Jurkat, Clone E6-1 (cell line): Measurements from ENCODE around the gene ANKRD44.
"Not testable (repeated sequence)": the region's sequence is repeated elsewhere in the genome, so short reads cannot be mapped to it uniquely, and the experiment has no call there.

Experiments used
- DNase-seq: peaks from one replicate; pipeline ENCODE4 v3.0.0-alpha.2; 2011; ENCODE audit warnings: low read depth, low spot score
- H3K4me3 ChIP-seq: 2 replicates; pipeline ENCODE4 v1.5.1; 2011; ENCODE audit warnings: mild to moderate bottlenecking, low read length, control low read depth, moderate library complexity

ANKRD44 gene

DNA sequence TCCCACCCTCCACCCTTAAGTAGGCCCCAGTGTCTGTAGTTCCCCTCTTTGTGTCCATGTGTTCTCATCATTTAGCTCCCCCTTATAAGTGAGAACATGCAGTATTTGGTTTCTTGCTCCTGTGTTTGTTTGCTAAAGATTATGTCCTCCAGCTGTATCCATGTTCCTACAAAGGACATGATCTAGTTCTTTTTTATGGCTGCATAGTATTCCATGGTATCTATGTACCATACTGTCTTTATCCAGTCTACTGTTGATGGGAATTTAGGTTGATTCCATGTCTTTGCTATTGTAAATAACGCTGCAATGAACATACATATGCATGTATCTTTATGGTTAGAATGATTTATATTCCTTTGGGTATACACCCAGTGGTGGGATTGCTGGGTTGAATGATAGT is 233.9 kb downstream of the ANKRD44 start:
- no peak overlapping the region for H3K4me3 ChIP-seq
- DNase-seq = no peak

DNA sequence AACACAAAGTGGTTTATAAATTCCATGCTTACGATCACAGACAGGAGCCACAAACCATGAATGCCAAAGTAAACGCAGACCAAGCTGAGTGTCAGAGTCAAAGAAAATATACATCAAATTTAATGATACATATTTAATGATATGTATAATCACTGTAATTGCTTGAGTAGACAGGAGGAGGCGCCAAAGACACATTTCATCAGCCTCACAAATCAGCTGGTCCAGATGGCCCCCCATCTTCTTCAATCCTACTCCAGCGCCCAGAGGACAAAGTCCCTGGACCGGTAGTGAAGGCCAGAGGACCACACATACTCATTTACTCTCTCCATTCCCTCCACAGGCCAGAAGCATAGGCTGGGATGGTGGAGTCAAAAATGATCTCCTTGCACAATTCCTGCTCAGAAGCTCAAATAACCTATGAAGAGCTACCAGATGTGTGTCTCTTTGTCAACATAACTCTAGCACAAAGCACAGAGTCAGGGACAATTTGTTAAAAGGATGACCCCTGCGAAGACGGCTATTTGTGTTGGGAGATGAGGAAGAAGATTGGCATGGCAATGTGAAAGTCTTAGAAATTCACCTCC is 234.7 kb downstream of the ANKRD44 start:
- DNase-seq = no peak
- no peak overlapping the region for H3K4me3 ChIP-seq

DNA sequence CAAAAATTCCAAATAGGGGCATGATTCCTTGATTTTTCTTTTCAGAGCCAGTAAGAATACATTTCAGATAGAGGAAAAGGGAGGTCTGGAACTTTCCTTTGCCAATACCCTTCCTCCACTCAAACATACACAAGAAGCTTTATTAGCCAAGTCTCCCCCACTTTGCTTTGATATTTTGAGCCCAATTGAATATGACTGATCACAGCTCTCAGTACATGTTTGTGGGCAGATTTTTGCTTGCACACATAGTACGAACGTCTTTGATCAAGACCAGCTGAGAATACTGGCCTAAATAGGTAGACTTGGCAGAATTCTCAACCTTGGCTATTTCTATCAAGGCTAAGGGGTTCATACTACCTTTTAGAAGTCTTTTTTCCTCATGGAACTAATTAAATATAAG is 235.3 kb downstream of the ANKRD44 start:
- DNase-seq = no peak
- no peak overlapping the region for H3K4me3 ChIP-seq

DNA sequence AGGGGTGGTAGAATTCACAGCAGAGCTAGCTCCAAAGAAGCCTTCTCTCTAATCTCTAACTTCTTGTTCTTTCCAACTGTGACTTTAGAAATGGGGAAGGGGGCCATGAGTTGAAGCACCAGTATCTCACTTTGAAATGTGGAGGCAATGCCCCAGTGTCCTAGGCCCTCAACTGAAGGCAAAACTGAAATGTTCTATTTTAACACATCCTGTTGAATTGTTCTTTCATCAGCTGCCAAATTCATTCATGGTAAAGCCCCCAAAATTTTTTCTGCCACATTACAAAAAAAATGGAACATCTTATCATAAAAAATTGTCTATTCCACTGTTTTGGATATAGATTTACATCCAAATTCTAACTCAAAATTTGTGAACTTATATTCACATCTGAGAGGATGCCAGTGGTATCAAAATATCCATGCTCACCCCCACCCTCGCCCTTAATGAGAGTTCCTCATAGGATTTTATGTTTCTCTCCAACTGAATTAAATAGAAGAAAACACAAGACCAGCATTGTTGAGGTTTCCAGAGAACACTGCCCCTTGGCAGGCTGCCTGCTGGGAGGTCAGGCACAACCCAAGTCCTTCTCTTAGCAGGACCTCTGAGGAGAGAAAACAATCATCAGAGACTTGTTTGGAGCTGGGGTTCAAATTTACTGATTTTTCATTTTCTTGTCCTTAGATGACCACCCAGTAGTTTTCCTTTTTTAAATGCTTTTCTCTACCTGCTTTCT is 236.7 kb downstream of the ANKRD44 start:
- no peak overlapping the region for H3K4me3 ChIP-seq
- DNase-seq = peak; percentile 32

DNA sequence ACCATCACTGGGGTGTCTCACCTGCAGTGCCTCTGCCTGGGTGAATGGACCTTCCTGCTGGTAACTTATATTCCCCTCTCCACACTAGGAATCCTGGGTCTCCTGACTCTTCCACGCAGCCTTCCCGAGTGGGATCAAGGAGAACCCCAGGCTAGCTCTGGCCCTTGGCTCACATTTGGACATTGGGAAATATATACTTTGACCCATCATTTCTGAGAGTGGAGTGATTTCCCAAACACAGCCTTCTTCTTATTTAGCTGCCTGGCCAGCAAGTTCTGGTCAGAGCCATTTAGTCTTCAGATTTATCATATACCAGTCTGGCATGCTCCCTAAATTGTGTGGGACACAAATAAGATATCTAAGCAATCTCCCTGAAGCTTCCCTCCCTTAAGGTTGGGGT is 237.3 kb downstream of the ANKRD44 start:
- no peak overlapping the region for H3K4me3 ChIP-seq
- DNase-seq = no peak

DNA sequence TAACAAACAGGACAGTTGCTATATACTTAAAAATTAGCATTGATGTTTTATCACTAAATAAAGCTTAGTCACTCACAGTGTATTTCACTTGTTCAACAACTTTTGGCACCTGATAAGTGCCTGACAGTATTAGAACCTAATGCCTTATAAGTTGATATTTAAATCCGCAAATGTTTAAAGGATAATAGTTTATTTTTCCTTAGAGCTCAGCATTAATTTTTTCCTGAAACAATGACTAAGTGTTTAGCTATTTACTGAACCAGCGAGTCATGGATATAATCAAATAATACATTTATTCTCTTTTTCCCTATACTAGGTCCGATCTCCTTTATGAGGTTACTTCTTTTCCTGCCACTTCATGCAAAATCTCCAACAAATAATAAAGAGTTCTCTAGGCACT is 238.0 kb downstream of the ANKRD44 start:
- DNase-seq = no peak

DNA sequence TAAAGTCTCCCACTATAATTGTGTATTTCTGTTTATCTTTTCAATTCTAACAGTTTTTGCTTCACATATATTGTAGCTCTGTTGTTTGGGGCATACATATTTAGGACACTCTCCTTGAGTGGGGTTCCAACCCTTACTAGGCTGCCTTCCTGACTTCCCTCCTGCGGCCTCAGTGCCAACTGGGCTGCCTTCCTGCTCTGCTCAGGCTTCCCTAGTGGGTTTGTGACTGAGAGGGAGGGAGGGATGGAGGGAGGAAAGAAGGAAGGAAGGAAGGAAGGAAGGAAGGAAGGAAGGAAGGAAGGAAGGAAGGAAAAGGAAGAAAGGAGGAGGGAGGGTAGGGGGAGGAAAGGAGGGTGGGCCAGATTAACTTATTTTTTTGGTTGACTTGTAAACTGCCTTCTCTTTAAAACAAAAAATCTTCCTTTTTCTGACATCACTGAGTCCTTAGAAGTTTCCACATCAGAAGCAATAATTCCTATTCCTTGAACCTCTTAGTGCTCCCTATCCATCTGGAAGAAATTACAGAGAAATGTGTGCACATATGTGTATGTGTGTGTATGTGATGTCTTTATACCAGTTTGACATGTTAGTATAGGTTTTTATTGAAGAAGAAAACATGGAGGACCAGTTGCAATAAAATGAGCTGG is 238.7 kb downstream of the ANKRD44 start:
- no peak overlapping the region for H3K4me3 ChIP-seq
- no peak for DNase-seq

More for the DNA sequence above, 238.0 kb downstream of the ANKRD44 start:
- no peak overlapping the region for H3K4me3 ChIP-seq

DNA sequence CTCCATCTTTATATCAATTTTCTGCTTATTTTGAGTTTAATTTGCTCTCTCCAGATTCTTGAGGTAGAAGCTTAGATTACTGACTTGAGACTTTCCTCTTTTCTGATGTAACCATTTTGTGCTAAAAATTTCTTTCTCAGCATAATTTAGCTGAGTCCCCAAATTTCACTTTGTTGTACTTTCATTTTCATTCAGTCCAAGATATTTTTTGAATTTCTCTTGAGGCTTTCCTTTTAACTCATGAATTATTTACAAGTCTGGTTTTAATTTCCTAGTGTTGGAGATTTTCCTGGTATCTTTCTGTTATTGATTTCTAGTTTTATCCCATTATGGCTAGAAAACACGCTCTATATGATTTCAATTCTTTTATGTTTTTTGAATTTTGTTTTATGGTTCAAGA is 239.4 kb downstream of the ANKRD44 start:
- no peak for DNase-seq
- H3K4me3 ChIP-seq = no peak overlapping the region

DNA sequence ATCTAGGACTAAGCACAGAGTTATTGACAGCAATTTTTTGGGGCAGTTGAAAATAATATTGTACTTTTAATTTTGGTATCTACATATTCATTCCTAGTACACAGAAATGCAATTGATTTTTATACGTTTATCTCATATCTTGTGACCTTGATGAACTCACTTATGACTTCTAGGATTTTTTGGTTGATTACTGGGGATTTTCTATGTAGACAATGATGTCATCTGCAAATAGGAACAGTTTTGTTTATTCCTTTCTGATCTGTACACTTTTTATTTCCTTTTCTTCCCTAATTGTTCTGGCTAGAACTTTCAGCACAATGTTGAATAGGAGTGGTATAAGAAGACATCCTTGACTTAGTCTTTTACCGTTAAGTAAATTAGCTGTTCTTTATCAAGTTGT is 240.6 kb downstream of the ANKRD44 start:
- DNase-seq = no peak

DNA sequence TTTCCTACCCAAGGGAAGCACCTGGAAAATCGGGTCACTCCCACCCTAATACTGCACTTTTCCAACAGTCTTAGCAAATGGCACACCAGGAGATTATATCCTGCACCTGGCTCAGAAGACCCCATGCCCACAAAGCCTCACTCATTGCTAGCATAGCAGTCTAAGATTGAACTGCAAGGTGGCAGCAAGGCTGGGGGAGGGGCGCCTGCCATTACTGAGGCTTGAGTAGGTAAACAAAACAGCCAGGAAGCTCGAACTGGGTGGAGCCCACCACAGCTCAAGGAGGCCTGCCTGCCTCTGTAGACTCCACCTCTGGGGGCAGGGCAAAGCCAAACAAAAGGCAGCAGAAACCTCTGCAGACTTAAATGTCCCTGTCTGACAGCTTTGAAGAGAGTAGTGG is 248.0 kb downstream of the ANKRD44 start:
- DNase-seq = peak; percentile 48
- H3K4me3 ChIP-seq = not testable (repeated sequence)

More for the DNA sequence above, 240.6 kb downstream of the ANKRD44 start:
- no peak overlapping the region for H3K4me3 ChIP-seq

DNA sequence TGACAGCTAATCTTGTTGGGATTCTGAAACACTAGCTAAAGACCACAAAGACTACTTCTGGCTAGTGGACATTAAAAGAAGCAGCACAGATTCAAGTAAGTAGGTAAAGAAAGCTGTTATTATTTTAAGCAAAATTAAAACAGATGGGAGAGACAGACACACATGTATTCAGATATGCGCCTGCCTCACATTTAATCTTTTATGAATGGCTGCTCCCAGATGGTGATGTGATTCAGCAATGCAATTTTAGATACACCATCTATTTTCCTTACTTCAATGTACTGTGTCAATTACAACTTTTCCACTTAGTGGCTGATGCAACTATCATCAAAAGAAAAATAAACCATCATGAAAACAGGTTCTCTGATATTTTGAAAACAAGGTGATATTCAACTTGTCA is 251.1 kb downstream of the ANKRD44 start:
- DNase-seq = no peak
- no peak overlapping the region for H3K4me3 ChIP-seq

DNA sequence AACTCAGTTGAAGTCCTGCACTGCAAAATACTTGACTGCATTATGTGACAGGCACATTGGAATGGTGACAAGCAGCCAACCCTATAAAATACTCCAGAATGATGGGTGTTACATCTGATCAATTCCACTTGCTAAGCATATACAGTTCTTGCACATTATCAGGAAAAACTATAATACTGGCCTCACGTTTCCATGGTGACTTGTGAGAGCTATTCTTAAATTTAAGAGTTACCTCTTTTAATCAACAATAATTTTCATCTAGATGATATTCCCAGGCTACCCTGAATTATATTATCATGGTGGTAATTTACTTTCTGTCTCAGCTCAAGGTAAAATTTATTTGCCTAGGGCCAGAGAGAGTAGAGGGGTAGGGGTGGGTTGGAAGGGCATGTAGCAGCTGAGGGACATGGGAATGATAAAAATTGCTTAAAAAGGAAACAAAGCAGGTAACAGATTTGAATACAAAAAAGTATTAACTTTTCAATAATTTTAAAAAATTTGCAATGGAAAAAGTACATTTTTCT is 251.7 kb downstream of the ANKRD44 start:
- no peak overlapping the region for H3K4me3 ChIP-seq
- no peak for DNase-seq

DNA sequence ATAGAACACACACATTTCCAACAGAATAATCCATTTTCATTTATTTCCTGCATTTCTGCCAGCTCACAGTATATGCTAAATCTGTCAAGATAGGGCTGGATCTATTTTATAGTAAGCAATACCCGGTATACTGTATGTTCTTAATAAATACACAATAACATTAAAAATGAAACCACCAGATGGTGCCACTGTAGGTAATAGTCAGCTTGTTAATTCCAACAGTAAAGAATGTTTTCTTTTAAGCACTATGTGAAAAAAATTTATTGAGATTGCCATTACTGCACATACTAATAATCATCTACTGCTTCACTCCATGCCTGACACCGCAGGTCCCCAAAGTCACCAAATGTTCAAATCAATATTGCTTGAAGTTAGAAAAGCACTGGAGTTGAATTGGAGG is 252.6 kb downstream of the ANKRD44 start:
- no peak for DNase-seq
- no peak overlapping the region for H3K4me3 ChIP-seq

DNA sequence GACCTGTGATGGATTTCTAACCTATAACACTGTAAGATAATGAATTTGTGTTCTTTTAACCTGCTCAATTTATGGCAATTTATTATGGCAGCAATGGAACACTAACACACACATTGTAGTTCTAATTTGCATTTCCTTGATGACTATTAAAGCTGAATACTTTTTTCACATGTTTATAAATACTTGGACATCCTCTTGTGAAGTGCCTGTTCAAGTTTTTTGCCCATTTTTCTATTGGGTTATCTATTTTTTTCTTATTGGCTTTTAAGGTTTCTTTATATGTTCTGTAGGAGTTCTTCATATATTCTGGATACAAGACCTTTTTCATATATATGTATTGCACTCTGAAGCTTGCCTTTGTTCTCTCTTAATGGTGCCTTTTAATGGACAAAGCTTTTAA is 255.5 kb downstream of the ANKRD44 start:
- H3K4me3 ChIP-seq = no peak overlapping the region

DNA sequence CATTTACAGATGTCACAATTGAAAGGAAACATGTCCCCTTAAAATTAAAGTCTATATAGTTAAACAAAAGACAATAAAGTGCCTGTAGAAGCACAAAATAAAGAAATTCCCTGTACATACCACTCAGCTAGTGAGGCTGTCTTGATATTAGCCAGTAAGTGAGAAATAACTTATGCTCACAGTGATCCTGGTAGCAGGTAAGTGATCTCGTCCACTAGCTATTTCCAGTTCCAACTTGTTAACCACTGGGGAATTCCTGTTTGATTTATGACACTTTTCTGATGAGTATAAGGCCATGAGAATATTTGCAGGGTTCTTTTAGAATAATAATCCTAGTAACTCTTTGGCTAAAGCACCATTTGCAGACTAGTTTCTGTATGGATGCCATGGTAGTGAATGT is 256.1 kb downstream of the ANKRD44 start:
- H3K4me3 ChIP-seq = no peak overlapping the region
- no peak for DNase-seq

More for the DNA sequence above, 255.5 kb downstream of the ANKRD44 start:
- no peak for DNase-seq

DNA sequence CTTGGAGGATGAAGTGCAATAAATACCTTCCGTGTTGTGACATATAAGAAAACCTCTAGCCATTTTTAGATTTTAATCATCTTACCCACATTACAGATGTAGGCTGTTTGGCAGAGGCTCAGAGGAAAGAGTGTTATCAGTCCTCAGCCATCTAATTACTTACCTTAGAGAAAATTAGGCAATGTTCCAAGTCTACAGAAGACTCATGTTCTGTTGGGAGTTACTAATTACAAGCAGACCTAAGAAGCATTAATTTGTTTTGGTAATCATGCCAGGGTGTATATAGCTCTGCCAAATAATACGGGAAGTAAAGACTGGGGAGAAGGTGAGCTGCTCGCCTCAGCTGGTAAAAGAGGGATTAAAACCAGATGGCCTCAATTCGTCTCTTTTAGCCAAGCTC is 258.2 kb downstream of the ANKRD44 start:
- DNase-seq = peak; percentile 85
- H3K4me3 ChIP-seq = no peak overlapping the region

DNA sequence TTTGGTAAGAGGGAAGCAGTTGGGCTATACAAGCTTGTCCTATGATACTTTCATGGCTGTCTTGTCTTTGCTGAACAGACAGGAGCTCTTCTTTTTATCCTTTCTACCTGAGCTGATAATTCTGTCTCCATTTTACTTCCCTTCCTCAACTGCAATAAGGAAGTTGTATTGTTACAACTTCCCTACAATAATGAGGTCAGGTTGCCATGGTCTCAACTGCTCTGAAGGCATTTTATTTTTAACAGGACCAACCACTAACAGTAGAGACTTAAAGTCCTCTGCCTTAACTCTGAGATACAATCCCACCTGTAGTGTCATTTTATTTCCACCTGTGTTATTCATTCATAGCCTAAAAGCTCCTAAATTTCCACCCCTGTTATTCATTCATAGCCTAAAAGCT is 265.5 kb downstream of the ANKRD44 start:
- H3K4me3 ChIP-seq = no peak overlapping the region
- no peak for DNase-seq

DNA sequence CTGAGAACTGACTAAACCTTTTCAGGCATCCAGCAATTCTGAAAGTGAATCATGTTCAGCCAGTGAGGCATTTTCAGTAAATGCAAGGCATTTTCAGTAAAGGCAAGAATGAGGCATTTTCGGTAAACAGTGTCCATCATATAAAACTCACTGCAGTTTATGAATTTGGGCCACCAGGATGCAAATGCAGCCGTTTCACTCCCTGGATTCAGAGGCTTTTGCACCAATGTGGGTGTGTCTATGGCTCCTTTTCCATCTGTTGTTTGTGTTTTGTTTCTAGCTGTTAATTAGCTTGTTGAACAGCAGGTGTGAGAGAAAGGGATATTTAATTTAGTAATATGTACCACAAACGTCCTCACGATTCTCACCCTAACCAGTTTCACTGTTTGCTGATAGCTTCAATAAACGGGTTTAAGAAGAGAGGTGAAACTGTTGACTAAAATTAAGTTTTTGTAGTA is 267.8 kb downstream of the ANKRD44 start:
- H3K4me3 ChIP-seq = no peak overlapping the region
- no peak for DNase-seq

DNA sequence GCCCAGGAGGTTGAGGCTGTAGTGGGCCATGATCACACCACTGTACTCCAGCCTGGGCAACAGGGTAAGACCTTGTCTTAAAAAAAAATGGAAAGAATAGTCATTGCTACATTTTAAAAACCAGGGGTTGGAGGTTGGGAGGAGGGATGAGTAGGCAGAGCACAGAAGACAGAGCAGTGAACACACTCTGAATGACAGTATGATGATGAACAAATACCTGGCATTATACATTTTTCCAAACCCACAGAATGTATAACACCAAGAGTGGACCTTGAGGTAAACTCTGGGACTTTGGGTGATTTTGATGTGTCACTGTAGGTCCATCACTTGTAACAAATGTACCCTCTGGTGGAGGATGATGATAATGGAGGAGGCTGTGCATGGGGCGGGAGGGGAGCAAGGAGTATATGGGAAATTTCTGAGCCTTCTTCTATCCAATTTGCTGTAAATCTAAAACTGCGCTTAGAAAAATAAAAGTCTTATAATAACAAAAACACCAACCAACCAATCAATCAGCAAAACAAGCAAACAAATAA is 272.6 kb downstream of the ANKRD44 start:
- no peak for DNase-seq
- H3K4me3 ChIP-seq = no peak overlapping the region

DNA sequence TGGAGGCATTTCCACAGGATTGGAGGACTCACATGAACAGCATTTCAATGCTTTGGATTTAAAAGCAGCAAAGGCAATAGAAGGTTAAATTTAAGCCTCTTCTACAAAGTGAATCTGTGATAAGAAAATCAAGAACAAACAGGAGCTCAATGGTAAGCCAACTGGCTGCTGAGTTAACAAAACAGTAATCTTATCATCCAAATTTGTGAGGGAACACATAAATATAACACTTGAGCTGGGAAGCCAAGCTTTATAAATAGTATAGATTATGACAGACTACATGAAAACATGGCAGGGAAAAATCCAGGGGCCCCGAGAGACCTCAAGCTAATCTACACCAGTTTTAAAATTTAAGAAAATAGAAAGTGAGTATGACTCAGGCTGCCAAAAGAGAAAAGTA is 275.6 kb downstream of the ANKRD44 start:
- no peak overlapping the region for H3K4me3 ChIP-seq
- no peak for DNase-seq
